ENCODE results near the gene KCNQ2. TPM values are rescaled to one million over a fixed set of nuclear protein-coding genes. Genes with fewer than 3 reads are reported as not detected.

Gene KCNQ2
- total and polyA plus RNA-seq, 10 donors, result 0.13 to 3.5 (median 0.45) TPM; not detected in 2

- Histone ChIP-seq H3K27ac (no peak overlapping the region), H3K36me3 (no peaks in the 10 kb centered on the region), H3K27me3 (replicated peaks in 1 of 7) (peaks cover 0 to 33% (median 0%) of the 10 kb centered on the region in 7 donors), H3K4me1 (peaks cover 0 to 7% (median 2%) of the 10 kb centered on the region in 6 donors), H3K4me3 (no peak overlapping the region), H3K9me3 (peaks cover 0 to 4% (median 0%) of the 10 kb centered on the region in 8 donors)
- no peak for TF ChIP-seq POLR2AphosphoS5 (IDR thresholded peaks at IDR 0.05)
- no peak for TF ChIP-seq CTCF (IDR thresholded peaks at IDR 0.05 in 8 of 11, conservative IDR thresholded peaks at IDR 0.05 in 3 of 11)
- no peak for TF ChIP-seq POLR2A (IDR thresholded peaks at IDR 0.05)
- DNase-seq, result no peak
- 46 to 64% (median 50%) methylated on average over 19 to 28 of the region's 28 CpGs for WGBS, 5 donors
- intact Hi-C loops (cut with DNase I; ENCODE audit: low total_unique reads), result no loop called here
Observed at GRCh38 chr20:63351811-63352591, 120.5 kb downstream of the KCNQ2 start.

- 88 to 97% (median 89%) methylated on average over 8 to 12 of the region's 12 CpGs for WGBS, 5 donors
- H3K27ac ChIP-seq, result no peak overlapping the region
- no peaks in the 10 kb centered on the region for H3K36me3 ChIP-seq
- TF ChIP-seq POLR2A (IDR thresholded peaks at IDR 0.05), result no peak
- TF ChIP-seq CTCF (IDR thresholded peaks at IDR 0.05 in 8 of 11, conservative IDR thresholded peaks at IDR 0.05 in 3 of 11), result no peak
- TF ChIP-seq POLR2AphosphoS5 (IDR thresholded peaks at IDR 0.05), result no peak
- H3K9me3 ChIP-seq, result peaks cover 0 to 4% (median 0%) of the 10 kb centered on the region in 8 donors
- peaks cover 0 to 13% (median 6%) of the 10 kb centered on the region in 6 donors for H3K4me1 ChIP-seq
- peaks cover 0 to 36% (median 0%) of the 10 kb centered on the region in 7 donors for H3K27me3 ChIP-seq (replicated peaks in 1 of 7)
- DNase-seq, result no peak
- H3K4me3 ChIP-seq, result no peak overlapping the region
- intact Hi-C loops (cut with DNase I; ENCODE audit: low total_unique reads), result no loop called here
Observed at GRCh38 chr20:63351326-63351700, 121.1 kb downstream of the KCNQ2 start.

- no peak for TF ChIP-seq POLR2AphosphoS5 (IDR thresholded peaks at IDR 0.05)
- WGBS, 5 donors, result 87 to 94% (median 89%) methylated on average over 42 to 46 of the region's 46 CpGs
- Histone ChIP-seq H3K36me3 (no peaks in the 10 kb centered on the region), H3K4me1 (peaks cover 0 to 19% (median 11%) of the 10 kb centered on the region in 6 donors), H3K27me3 (replicated peaks in 1 of 7) (peaks cover 0 to 37% (median 0%) of the 10 kb centered on the region in 7 donors), H3K27ac (no peak overlapping the region), H3K9me3 (peaks cover 0 to 4% (median 0%) of the 10 kb centered on the region in 8 donors), H3K4me3 (no peak overlapping the region)
- no peak for DNase-seq
- intact Hi-C loops (cut with DNase I; ENCODE audit: low total_unique reads), result no loop called here
Observed at GRCh38 chr20:63350597-63351325, 121.7 kb downstream of the KCNQ2 start.

Other genes starting within 250 kb of the KCNQ2 start
- gene BIRC7, start 236.8 kb downstream of the KCNQ2 start, total RNA-seq, result 1 to 10 TPM in 3 of 7 donors, under 1 TPM in 2, not detected in 2; 0.40 to 1.3 (median 1.0) TPM
- 1 to 10 TPM; 1.1 to 2.9 (median 1.4) TPM for gene BIRC7, start 236.8 kb downstream of the KCNQ2 start, polyA plus RNA-seq
- gene NKAIN4, start 218.2 kb downstream of the KCNQ2 start, total RNA-seq, result not detected
- under 1 TPM in 1 of 3 donors, not detected in 2; 0.09 TPM for gene NKAIN4, start 218.2 kb downstream of the KCNQ2 start, polyA plus RNA-seq
- gene ARFGAP1, start 199.8 kb downstream of the KCNQ2 start, total RNA-seq, result 100 to 1,000 TPM in 3 of 7 donors, 10 to 100 TPM in 4; 51.9 to 105 (median 91.7) TPM
- 100 to 1,000 TPM in 2 of 3 donors, 10 to 100 TPM in 1; 44.4 to 165 (median 112) TPM for gene ARFGAP1, start 199.8 kb downstream of the KCNQ2 start, polyA plus RNA-seq
- gene COL20A1, start 179.5 kb downstream of the KCNQ2 start, total RNA-seq, result 1 to 10 TPM in 2 of 7 donors, under 1 TPM in 3, not detected in 2; 0.23 to 2.1 (median 0.77) TPM
- under 1 TPM; 0.12 to 0.77 (median 0.43) TPM for gene COL20A1, start 179.5 kb downstream of the KCNQ2 start, polyA plus RNA-seq
- 10 to 100 TPM in 1 of 7 donors, 1 to 10 TPM in 4, under 1 TPM in 2; 0.74 to 13.8 (median 1.7) TPM for gene CHRNA4, start 111.3 kb downstream of the KCNQ2 start, total RNA-seq
- gene CHRNA4, start 111.3 kb downstream of the KCNQ2 start, polyA plus RNA-seq, result under 1 TPM in 2 of 3 donors, not detected in 1; 0.15 to 0.86 TPM
- 1 to 10 TPM in 3 of 7 donors, under 1 TPM in 4; 0.39 to 1.4 (median 0.54) TPM for gene EEF1A2, start 26.4 kb upstream of the KCNQ2 start, total RNA-seq
- under 1 TPM; 0.48 to 0.57 (median 0.53) TPM for gene EEF1A2, start 26.4 kb upstream of the KCNQ2 start, polyA plus RNA-seq
- gene PPDPF, start 48.1 kb upstream of the KCNQ2 start, total RNA-seq, result 100 to 1,000 TPM in 4 of 7 donors, 10 to 100 TPM in 3; 68.8 to 167 (median 105) TPM
- gene PPDPF, start 48.1 kb upstream of the KCNQ2 start, polyA plus RNA-seq, result 100 to 1,000 TPM; 123 to 275 (median 186) TPM
- gene PTK6, start 64.7 kb upstream of the KCNQ2 start, total RNA-seq, result 1 to 10 TPM in 1 of 7 donors, under 1 TPM in 6; 0.20 to 1.0 (median 0.77) TPM
- under 1 TPM; 0.55 to 0.72 (median 0.64) TPM for gene PTK6, start 64.7 kb upstream of the KCNQ2 start, polyA plus RNA-seq
- gene SRMS, start 75.1 kb upstream of the KCNQ2 start, total RNA-seq, result 1 to 10 TPM in 4 of 7 donors, under 1 TPM in 1, not detected in 2; 0.46 to 1.5 (median 1.2) TPM
- gene SRMS, start 75.1 kb upstream of the KCNQ2 start, polyA plus RNA-seq, result under 1 TPM; 0.07 to 0.19 (median 0.12) TPM
- gene FNDC11, start 81.5 kb upstream of the KCNQ2 start, total RNA-seq, result 1 to 10 TPM in 4 of 7 donors, under 1 TPM in 3; 0.33 to 2.0 (median 1.0) TPM
- 1 to 10 TPM in 1 of 3 donors, under 1 TPM in 2; 0.91 to 1.8 (median 0.98) TPM for gene FNDC11, start 81.5 kb upstream of the KCNQ2 start, polyA plus RNA-seq
- gene HELZ2, start 101.6 kb upstream of the KCNQ2 start, total RNA-seq, result 100 to 1,000 TPM in 1 of 7 donors, 10 to 100 TPM in 6; 56.5 to 120 (median 66.0) TPM
- gene HELZ2, start 101.6 kb upstream of the KCNQ2 start, polyA plus RNA-seq, result 10 to 100 TPM in 1 of 3 donors, 1 to 10 TPM in 2; 4.3 to 21.2 (median 5.7) TPM
- gene GMEB2, start 154.4 kb upstream of the KCNQ2 start, total RNA-seq, result 10 to 100 TPM; 11.1 to 15.0 (median 13.9) TPM
- 10 to 100 TPM in 2 of 3 donors, 1 to 10 TPM in 1; 8.6 to 12.9 (median 10.4) TPM for gene GMEB2, start 154.4 kb upstream of the KCNQ2 start, polyA plus RNA-seq
- 10 to 100 TPM; 16.1 to 57.0 (median 44.0) TPM for gene STMN3, start 180.8 kb upstream of the KCNQ2 start, total RNA-seq
- 10 to 100 TPM; 21.2 to 38.9 (median 24.6) TPM for gene STMN3, start 180.8 kb upstream of the KCNQ2 start, polyA plus RNA-seq
- 10 to 100 TPM; 36.4 to 49.8 (median 43.2) TPM for gene RTEL1, start 185.7 kb upstream of the KCNQ2 start, total RNA-seq
- gene RTEL1, start 185.7 kb upstream of the KCNQ2 start, polyA plus RNA-seq, result 10 to 100 TPM in 2 of 3 donors, 1 to 10 TPM in 1; 7.3 to 23.1 (median 19.1) TPM
- gene TNFRSF6B, start 224.0 kb upstream of the KCNQ2 start, total RNA-seq, result 100 to 1,000 TPM in 1 of 7 donors, 10 to 100 TPM in 5, 1 to 10 TPM in 1; 8.9 to 104 (median 41.0) TPM
- 10 to 100 TPM; 12.3 to 28.1 (median 23.8) TPM for gene TNFRSF6B, start 224.0 kb upstream of the KCNQ2 start, polyA plus RNA-seq
- 10 to 100 TPM; 36.7 to 84.2 (median 60.8) TPM for gene ARFRP1, start 235.3 kb upstream of the KCNQ2 start, total RNA-seq
- 100 to 1,000 TPM in 1 of 3 donors, 10 to 100 TPM in 2; 64.5 to 118 (median 83.8) TPM for gene ARFRP1, start 235.3 kb upstream of the KCNQ2 start, polyA plus RNA-seq
- 10 to 100 TPM; 23.6 to 45.7 (median 38.1) TPM for gene ZGPAT, start 235.4 kb upstream of the KCNQ2 start, total RNA-seq
- gene ZGPAT, start 235.4 kb upstream of the KCNQ2 start, polyA plus RNA-seq, result 10 to 100 TPM; 27.6 to 72.8 (median 50.0) TPM

Data from spleen (tissue), 11 donors.